Measurements from ENCODE around the gene PHIP.
"Not testable (repeated sequence)": the region's sequence is repeated elsewhere in the genome, so short reads cannot be mapped to it uniquely, and the experiment has no call there.

Gene PHIP

DNA sequence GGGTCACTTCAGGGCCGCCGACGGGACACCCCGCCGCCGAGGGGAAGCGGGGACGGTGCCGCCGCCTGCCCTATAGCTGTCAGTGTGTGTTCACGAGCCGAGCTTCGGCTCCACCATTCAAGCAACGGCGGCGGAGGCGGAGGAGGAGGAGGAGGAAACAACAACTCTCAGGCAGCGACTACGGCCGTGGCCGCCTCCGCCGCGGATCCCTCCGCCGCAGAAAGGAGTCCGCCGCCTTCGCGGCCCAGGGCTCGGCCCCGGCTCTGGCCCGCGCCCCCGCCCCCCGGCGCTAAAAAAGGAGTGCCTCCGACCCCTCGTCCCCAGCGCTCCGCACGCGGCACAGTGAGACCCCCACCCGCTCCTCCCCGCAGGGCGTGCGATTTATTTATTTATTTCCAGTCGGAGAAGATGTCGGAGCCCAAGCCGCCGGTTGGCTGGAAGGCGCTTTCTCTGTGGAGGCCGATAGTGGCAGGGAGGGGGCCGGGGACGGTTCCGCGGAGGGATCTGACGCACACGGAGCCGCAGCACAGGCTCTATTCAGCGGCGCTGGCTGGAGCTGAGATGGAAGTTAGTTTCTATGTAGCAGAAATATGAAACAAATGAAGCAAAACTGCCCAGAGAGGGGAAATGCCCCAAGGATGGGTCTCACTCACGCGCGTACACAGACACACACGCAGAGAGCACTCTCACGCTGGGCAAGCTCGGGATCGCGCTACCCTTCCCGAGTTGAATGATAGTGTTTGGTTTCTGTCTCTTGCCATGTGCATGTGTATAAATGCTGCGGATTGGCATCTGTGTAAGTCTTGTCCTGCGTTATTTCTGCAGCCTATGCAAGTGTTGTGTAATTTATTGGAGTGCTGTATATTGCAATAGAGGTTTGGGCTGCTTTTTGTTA lies at the start of gene PHIP:
Gene PHIP, minus strand, starts transcription at position 180 of the 895 bp plus-strand sequence. CDS start 186 bp downstream, outside the sequence.
- H3K9me3 Mint-ChIP-seq, result no peaks in the 10 kb centered on the region
- peak; percentile 88 for ATAC-seq

DNA sequence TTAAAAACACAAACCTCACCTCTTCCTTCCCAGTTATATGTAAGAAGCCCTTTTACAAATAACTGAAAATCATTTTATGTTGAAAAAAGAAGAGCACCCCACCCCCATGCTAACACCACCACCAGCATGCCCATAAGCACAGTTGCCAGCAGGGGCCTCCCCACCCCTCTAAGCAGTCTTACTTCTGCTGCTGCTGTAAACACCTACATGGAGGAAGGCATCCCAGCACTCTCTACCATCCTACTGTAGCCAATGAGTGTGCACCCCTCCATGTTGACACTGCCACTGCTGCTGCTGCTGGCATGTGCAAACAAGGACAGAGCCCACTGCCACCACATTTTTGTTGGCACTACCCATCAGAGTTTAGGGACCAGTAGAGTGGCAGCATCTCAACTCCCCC lies 49.6 kb upstream of the PHIP start:
- no peaks in the 10 kb centered on the region for H3K9me3 Mint-ChIP-seq
- DNase-seq (ENCODE audit: low spot score in 2 of 2) (no peak), ATAC-seq (peak; percentile 44)
- H3K4me1 Mint-ChIP-seq, result no peaks in the 10 kb centered on the region
- H3K27ac Mint-ChIP-seq, result no peak overlapping the region
- H3K36me3 Mint-ChIP-seq, result no peaks in the 10 kb centered on the region
- no peak overlapping the region for H3K4me3 Mint-ChIP-seq

More for the DNA sequence above, at the start of gene PHIP:
- Mint-ChIP-seq H3K4me1 (peaks cover 7% of the 10 kb centered on the region), H3K27ac (peak within 1 kb of the TSS; percentile 95), H3K4me3 (peak within 1 kb of the TSS; percentile 89), H3K36me3 (peaks cover 42% of the 10 kb centered on the region)
- peak; percentile 86 to 95 for DNase-seq (ENCODE audit: low spot score in 2 of 2)

DNA sequence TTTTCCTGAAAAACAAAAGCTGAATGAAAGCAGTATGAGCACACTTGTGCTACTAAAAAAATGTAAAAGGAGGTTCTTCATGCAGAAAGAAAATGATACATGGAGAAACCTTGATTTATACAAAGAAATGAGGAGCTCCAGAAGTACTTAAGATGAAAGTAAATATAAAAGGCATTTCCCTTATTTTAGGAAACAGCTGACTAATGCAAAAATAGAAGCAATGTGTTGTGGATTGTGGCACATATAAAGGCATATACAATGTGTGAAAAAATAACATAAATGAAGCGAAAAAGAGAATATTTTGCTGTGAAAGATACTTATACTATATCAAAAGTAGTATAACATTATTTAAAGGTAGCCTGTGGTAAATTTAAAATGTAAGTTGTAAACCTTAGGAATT lies 41.2 kb upstream of the PHIP start:
- Mint-ChIP-seq H3K4me1 (no peaks in the 10 kb centered on the region), H3K36me3 (no peaks in the 10 kb centered on the region), H3K4me3 (no peak overlapping the region), H3K27ac (no peak overlapping the region), H3K9me3 (no peaks in the 10 kb centered on the region)
- ATAC-seq, result no peak
- DNase-seq (ENCODE audit: low spot score in 2 of 2), result no peak

DNA sequence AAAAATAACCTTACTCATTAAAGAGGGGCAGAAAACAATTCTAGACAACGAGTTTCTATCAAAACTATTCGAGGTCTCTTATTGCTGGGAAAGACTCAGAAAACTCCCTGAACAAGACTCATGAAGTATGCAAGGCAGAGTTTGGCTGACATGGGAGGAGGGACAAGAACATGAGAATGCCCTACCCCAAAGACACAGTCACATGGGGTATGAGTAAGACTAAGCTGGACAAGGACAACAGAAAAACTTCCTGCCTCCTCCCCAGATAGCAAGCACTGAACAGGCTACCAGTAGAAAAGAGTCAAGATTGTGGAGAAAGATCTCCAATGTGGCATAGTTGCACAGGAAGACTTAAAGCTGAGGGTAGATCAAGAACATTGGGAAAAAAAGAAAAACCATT lies 39.7 kb upstream of the PHIP start:
- H3K4me1 Mint-ChIP-seq, result no peaks in the 10 kb centered on the region
- DNase-seq (ENCODE audit: low spot score in 2 of 2) (no peak), ATAC-seq (no peak)
- no peak overlapping the region for H3K27ac Mint-ChIP-seq
- no peaks in the 10 kb centered on the region for H3K36me3 Mint-ChIP-seq
- no peaks in the 10 kb centered on the region for H3K9me3 Mint-ChIP-seq
- H3K4me3 Mint-ChIP-seq, result no peak overlapping the region

DNA sequence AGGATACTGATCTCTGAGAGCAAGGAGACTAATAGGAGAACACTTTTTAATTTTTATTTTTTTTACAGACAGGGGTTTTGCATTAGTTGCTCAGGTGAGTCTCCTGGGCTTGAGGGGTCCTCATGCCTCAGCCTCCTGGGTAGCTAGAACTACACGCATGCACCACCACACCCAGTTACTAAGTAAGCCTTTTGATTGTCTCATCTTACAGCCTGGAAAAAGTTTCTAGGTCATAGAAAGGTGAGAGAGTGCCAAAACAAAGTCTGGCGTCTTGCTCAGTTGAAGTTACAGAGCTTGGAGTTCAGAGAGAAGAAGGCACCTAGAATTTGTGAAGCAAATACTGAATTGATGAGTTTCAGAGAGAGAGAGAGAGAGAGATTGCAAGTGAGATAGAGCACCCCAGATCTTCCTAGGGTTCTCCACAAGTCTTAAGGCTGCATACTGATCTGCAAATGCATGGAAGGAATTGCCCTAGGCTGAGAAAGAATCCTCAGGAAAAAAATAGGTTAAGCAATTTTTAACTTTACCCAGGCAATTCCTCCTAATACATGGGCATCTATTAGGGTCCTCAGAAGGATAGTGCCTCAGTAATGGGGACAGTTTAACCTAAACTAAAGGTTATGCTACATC lies 37.6 kb upstream of the PHIP start:
- Mint-ChIP-seq H3K36me3 (no peaks in the 10 kb centered on the region), H3K4me3 (no peak overlapping the region), H3K4me1 (no peaks in the 10 kb centered on the region), H3K27ac (no peak overlapping the region), H3K9me3 (no peaks in the 10 kb centered on the region)
- DNase-seq (ENCODE audit: low spot score in 2 of 2), result no peak
- ATAC-seq, result no peak

DNA sequence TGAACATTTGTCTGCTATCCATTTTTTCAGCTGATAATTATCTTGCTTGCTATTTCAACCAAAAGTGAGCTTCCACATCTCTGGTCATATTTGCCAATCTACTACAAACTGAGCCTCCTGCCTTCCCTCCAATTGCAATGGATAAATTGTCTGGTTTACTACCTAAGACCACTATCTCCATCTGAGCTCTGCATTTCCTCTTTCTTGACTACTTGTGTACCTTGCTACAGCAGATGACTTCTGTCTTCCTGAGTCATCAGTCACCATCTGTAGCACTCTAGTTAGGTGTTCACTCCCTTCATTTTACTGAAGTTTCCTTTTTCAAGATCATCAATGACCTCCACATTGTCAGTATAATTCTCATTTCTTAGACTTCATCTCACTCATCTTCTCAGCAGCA lies 33.5 kb upstream of the PHIP start:
- Mint-ChIP-seq H3K27ac (no peak overlapping the region), H3K4me1 (no peaks in the 10 kb centered on the region), H3K36me3 (no peaks in the 10 kb centered on the region), H3K9me3 (no peaks in the 10 kb centered on the region), H3K4me3 (no peak overlapping the region)
- no peak for ATAC-seq
- no peak for DNase-seq (ENCODE audit: low spot score in 2 of 2)

DNA sequence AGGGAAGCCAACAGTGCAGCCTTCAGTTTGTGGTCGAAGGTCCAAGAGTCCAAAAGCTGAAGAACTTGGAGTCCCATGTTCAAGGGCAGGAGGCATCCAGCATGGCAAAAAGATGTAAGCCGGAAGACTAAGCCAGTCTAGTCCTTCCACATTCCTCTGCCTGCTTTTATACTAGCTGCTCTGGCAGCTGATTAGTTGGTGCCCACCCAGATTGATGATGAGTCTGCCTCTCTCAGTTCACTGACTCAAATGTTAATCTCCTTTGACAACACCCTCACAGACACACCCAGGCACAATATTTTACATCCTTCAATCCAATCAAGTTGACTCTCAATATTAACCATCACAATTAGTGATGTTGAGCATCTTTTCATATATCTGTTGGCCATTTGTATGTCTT lies 23.1 kb upstream of the PHIP start:
- H3K27ac Mint-ChIP-seq, result no peak overlapping the region
- ATAC-seq, result no peak
- DNase-seq (ENCODE audit: low spot score in 2 of 2), result no peak
- H3K36me3 Mint-ChIP-seq, result no peaks in the 10 kb centered on the region
- no peaks in the 10 kb centered on the region for H3K9me3 Mint-ChIP-seq
- no peaks in the 10 kb centered on the region for H3K4me1 Mint-ChIP-seq
- no peak overlapping the region for H3K4me3 Mint-ChIP-seq

DNA sequence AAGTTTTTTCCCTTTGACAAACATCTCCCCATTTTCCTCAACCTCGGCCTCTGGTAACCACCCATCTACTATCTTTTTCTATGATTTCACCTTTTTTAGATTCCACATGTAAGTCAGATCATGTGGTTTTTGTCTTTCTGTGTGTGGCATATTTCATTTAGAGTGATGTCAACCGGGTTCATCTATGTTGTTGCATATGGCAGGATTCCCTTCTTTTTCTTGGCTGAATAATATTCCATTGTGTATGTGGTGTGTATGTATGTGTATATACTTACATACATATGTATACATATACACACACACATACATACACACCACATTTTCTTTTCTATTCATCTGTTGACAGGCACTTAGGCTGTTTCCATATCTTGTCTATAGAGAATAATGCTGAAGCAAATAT lies 22.2 kb upstream of the PHIP start:
- Mint-ChIP-seq H3K36me3 (no peaks in the 10 kb centered on the region), H3K9me3 (no peaks in the 10 kb centered on the region), H3K27ac (no peak overlapping the region), H3K4me1 (no peaks in the 10 kb centered on the region), H3K4me3 (no peak overlapping the region)
- DNase-seq (ENCODE audit: low spot score in 2 of 2) (no peak), ATAC-seq (no peak)

DNA sequence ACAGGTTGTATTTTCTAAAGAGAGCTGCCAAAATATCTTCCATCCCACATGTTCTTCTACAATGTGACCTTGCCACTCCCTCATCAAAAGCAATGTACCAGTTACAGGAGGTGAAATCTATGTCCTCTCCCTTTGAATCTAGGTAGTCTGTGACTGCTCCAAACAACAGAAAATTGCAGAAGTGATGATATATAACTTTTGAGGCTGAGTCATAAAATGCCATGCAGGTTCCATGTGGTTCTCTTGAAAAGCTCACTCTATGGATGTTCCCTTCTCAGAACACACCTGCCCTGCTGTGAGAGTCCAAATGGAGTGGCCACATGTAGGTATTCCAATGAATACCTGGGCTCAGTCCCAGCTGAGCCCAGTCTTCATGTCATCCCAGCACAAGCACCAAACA lies 16.9 kb upstream of the PHIP start:
- H3K9me3 Mint-ChIP-seq, result no peaks in the 10 kb centered on the region
- no peaks in the 10 kb centered on the region for H3K4me1 Mint-ChIP-seq
- H3K27ac Mint-ChIP-seq, result no peak overlapping the region
- no peak overlapping the region for H3K4me3 Mint-ChIP-seq
- DNase-seq (ENCODE audit: low spot score in 2 of 2) (no peak), ATAC-seq (peak; percentile 31)
- H3K36me3 Mint-ChIP-seq, result no peaks in the 10 kb centered on the region

DNA sequence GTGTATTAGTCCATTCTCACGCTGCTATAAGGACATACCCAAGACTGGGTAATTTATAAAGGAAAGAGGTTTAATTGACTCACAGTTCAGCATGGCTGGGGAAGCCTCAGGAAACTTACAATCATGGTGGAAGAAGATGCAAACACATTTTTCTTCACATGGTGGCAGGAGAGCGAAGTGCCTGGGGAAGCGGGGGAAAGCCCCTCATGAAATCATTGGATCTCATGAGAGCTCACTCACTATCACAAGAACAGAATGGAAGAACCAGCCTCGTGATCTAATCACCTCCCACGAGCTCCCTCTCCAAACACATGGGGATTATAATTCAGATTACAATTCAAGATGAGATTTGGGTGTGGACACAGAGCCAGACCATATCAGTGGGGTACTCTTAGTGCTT lies 13.7 kb upstream of the PHIP start:
- H3K9me3 Mint-ChIP-seq; H3K27ac Mint-ChIP-seq; ATAC-seq; H3K4me3 Mint-ChIP-seq; H3K36me3 Mint-ChIP-seq; DNase-seq (ENCODE audit: low spot score in 2 of 2); H3K4me1 Mint-ChIP-seq: not testable (repeated sequence)

DNA sequence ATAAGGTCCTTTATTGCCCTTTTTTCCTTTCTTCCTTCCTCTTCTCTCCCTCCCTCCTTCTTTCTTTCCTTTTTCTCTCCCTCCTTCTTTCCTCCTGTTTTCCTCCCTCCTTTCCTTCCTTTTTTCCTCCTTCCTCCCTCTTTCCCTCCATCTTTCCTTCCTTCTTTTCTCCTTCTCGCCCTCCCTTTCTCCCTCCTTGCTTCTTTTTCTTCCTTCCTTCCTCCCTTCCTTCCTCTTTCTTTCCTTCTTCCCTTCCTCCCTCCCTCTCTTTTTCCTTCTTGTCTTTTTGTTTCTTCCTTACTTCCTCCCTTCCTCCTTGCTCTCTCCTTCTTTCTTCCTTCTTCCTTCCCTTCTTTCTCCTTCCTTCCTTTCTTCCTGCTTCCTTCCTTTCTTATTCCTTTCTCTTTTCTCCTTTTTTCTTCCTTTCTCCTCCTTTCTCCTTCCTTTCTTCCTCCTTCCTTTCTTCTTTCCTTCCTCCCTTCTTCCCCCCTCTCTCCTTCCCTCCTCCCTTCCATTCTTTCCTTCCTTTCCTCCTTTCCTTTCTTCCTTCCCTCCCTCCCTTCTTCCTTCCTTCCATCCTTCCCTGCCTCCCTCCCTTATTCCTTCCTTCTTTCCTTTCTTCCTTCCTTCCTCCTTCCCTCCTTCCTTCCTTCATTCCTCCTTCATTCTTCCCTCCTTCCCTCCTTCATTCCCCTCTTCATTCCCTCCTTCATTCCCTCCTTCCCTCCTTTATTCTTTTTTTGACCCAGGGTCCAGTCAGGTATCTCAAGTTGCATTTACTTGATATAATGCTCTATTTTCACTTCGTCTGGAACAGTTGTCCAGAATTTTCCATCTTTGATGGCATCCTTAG lies 11.7 kb upstream of the PHIP start:
- Mint-ChIP-seq H3K27ac (no peak overlapping the region), H3K9me3 (no peaks in the 10 kb centered on the region), H3K4me3 (no peak overlapping the region), H3K36me3 (no peaks in the 10 kb centered on the region), H3K4me1 (no peaks in the 10 kb centered on the region)
- ATAC-seq (no peak), DNase-seq (ENCODE audit: low spot score in 2 of 2) (no peak)

DNA sequence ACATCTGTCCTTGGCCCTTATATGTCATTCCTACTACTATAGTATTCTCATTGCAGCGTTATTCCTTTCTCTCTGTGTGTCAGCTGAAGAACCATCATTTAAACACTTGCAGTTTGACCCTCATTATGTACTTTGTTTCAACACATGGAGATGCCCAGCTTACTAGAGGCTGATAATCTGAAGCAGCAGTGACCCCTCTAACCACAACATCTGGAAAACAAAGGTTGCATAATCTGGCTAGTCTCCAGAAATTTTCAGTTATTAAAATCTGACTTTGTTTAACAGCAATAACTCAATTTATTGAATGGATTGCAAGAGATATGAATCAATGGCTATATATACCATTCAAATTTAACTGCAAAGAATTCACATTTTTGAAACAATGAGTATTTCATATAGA lies 6.6 kb upstream of the PHIP start:
- no peaks in the 10 kb centered on the region for H3K36me3 Mint-ChIP-seq
- no peak for ATAC-seq

DNA sequence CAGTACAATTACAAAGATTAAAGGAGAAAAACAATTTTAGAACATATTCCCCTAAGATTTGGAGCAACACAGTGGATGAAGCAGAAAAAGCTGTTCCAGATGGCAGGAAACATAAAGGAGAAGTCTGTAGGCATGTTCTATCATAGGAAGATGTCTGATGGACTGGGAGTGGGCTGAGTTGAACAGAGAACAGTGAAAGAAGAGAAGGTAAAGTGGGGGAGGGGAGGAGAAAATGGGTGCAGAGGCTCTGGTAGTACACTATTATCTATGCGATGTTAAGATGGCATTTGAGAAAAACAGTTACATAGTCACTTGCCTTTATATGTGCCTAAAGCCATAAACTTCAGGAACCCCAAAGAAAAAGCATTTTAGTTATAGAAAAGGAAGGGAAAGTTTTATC lies 4.2 kb upstream of the PHIP start:
- no peak for DNase-seq (ENCODE audit: low spot score in 2 of 2)
- no peak overlapping the region for H3K4me3 Mint-ChIP-seq
- H3K27ac Mint-ChIP-seq, result no peak overlapping the region
- no peak for ATAC-seq
- H3K4me1 Mint-ChIP-seq, result no peaks in the 10 kb centered on the region
- no peaks in the 10 kb centered on the region for H3K9me3 Mint-ChIP-seq
- peaks cover 11% of the 10 kb centered on the region for H3K36me3 Mint-ChIP-seq

More for the DNA sequence above, 6.6 kb upstream of the PHIP start:
- no peaks in the 10 kb centered on the region for H3K9me3 Mint-ChIP-seq
- DNase-seq (ENCODE audit: low spot score in 2 of 2), result no peak
- no peak overlapping the region for H3K4me3 Mint-ChIP-seq
- no peak overlapping the region for H3K27ac Mint-ChIP-seq
- no peaks in the 10 kb centered on the region for H3K4me1 Mint-ChIP-seq

DNA sequence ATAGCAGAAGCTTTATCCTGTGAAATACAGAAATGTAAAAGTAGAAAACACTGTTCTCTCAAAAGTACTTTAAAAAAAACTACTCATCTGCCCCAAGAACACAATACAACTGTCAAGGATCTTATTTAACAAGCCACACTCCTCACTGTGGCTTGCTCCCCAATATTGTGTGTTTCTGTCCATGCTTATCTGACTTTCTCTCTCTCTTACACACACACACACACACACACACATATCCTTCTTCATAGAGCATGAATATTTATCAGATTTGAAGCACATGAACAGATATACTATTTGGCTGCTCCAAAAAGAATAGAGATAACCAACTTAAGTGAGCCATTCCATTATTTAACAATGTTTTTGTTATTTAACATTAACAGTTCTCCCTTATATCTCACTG lies 3.6 kb upstream of the PHIP start:
- Mint-ChIP-seq H3K27ac (no peak overlapping the region), H3K9me3 (no peaks in the 10 kb centered on the region), H3K36me3 (peaks cover 13% of the 10 kb centered on the region), H3K4me3 (no peak overlapping the region), H3K4me1 (no peaks in the 10 kb centered on the region)
- no peak for DNase-seq (ENCODE audit: low spot score in 2 of 2)
- no peak for ATAC-seq

DNA sequence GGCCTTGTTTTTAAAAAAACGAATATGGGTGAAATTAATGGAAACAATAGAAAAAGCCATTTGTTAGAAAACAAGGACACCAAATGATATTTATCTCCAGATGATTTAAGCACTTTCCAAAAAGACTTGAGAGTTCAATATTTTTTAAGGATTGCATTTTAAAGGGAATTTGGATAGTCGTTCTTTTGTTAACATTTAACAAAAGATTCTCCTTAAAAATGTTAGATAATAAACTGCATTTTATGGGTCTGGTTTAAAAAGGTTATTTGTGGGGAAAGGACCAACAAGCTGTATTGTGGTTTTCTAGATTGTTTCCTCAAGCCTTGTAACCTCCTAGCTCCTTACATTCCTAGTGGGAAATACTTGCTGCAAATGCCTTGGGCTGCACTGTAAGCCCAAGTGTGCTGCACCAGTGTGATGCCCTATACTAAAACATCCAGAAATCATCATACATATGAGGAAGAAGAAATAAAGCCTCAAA lies 1.5 kb upstream of the PHIP start:
- no peak for DNase-seq (ENCODE audit: low spot score in 2 of 2)
- Mint-ChIP-seq H3K36me3 (peaks cover 32% of the 10 kb centered on the region), H3K9me3 (no peaks in the 10 kb centered on the region), H3K27ac (peak overlapping the region; percentile 95), H3K4me3 (peak overlapping the region; percentile 89), H3K4me1 (peaks cover 4% of the 10 kb centered on the region)
- no peak for ATAC-seq
